DOHH2 (cell line): ENCODE data around the gene ZDHHC1.

Experiments used
- H3F3A ChIP-seq: fragments of 200-600 bp; sonication (generic), shearing (Covaris generic); 2 replicates; pipeline ENCODE4 v1.6.0; 2016; ENCODE audit warnings: antibody characterized with exemption, mild to moderate bottlenecking; ENCODE audit not compliant: control insufficient read depth, insufficient read depth
- H3K27ac ChIP-seq: fragments of 200-600 bp; sonication (generic); 2 replicates; pipeline ENCODE4 v1.5.1; 2014; ENCODE audit warnings: low read depth, mild to moderate bottlenecking, low read length, moderate library complexity
- H3K27me3 ChIP-seq: fragments of 200-600 bp; sonication (generic); 2 replicates; pipeline ENCODE4 v1.6.1; 2014; ENCODE audit warnings: mild to moderate bottlenecking, low read length, mixed read lengths; ENCODE audit not compliant: control insufficient read depth
- H3K36me3 ChIP-seq: fragments of 200-600 bp; sonication (generic); 2 replicates; pipeline ENCODE4 v1.6.1; 2014; ENCODE audit warnings: mild to moderate bottlenecking, low read length, moderate library complexity, mixed read lengths; ENCODE audit not compliant: control insufficient read depth
- H3K4me1 ChIP-seq: fragments of 200-600 bp; sonication (generic); 2 replicates; pipeline ENCODE4 v1.6.1; 2014; ENCODE audit warnings: mild to moderate bottlenecking, low read length, mixed read lengths; ENCODE audit not compliant: control insufficient read depth
- H3K4me2 ChIP-seq: fragments of 200-600 bp; sonication (generic); 2 replicates; pipeline ENCODE4 v1.6.0; 2014; ENCODE audit warnings: mild to moderate bottlenecking, low read length, moderate library complexity
- H3K4me3 ChIP-seq: fragments of 200-600 bp; sonication (generic); 2 replicates; pipeline ENCODE4 v1.5.1; 2014; ENCODE audit warnings: mild to moderate bottlenecking, low read length, mixed read lengths
- H3K79me2 ChIP-seq: fragments of 200-600 bp; sonication (generic); 2 replicates; pipeline ENCODE4 v1.6.1; 2014; ENCODE audit warnings: mild to moderate bottlenecking, low read length, mixed read lengths; ENCODE audit not compliant: control insufficient read depth
- H3K9me2 ChIP-seq: fragments of 200-600 bp; sonication (generic); replicated peaks from 2 replicates; pipeline ENCODE4 v1.6.1; 2014; ENCODE audit warnings: mild to moderate bottlenecking, low read length, mixed read lengths; ENCODE audit not compliant: control insufficient read depth
- H3K9me3 ChIP-seq: fragments of 200-600 bp; sonication (generic); 2 replicates; pipeline ENCODE4 v1.6.1; 2014; ENCODE audit warnings: antibody characterized with exemption, low read length, mixed read lengths; ENCODE audit not compliant: control insufficient read depth, insufficient read depth
- H4K20me1 ChIP-seq: fragments of 200-600 bp; sonication (generic); 2 replicates; pipeline ENCODE4 v1.6.0; 2014; ENCODE audit warnings: low read depth, mild to moderate bottlenecking, antibody characterized with exemption, low read length, moderate library complexity; ENCODE audit not compliant: control insufficient read depth, insufficient read depth
- EZH2phosphoT487 ChIP-seq: fragments of 200-600 bp; sonication (generic); IDR thresholded peaks from 2 replicates; pipeline ENCODE4 v1.6.1; 2017; ENCODE audit warnings: borderline replicate concordance, mild to moderate bottlenecking, antibody characterized with exemption, low read length, moderate library complexity, mixed read lengths
- TF ChIP-seq, protein P1 (sequence below): fragments of 200-600 bp; sonication (generic); IDR thresholded peaks from one replicate; pipeline ENCODE4 v1.5.1; 2014; ENCODE audit warnings: antibody characterized with exemption, mild to moderate bottlenecking, low read depth, low read length; ENCODE audit not compliant: poor library complexity, severe bottlenecking

ZDHHC1 gene

DNA sequence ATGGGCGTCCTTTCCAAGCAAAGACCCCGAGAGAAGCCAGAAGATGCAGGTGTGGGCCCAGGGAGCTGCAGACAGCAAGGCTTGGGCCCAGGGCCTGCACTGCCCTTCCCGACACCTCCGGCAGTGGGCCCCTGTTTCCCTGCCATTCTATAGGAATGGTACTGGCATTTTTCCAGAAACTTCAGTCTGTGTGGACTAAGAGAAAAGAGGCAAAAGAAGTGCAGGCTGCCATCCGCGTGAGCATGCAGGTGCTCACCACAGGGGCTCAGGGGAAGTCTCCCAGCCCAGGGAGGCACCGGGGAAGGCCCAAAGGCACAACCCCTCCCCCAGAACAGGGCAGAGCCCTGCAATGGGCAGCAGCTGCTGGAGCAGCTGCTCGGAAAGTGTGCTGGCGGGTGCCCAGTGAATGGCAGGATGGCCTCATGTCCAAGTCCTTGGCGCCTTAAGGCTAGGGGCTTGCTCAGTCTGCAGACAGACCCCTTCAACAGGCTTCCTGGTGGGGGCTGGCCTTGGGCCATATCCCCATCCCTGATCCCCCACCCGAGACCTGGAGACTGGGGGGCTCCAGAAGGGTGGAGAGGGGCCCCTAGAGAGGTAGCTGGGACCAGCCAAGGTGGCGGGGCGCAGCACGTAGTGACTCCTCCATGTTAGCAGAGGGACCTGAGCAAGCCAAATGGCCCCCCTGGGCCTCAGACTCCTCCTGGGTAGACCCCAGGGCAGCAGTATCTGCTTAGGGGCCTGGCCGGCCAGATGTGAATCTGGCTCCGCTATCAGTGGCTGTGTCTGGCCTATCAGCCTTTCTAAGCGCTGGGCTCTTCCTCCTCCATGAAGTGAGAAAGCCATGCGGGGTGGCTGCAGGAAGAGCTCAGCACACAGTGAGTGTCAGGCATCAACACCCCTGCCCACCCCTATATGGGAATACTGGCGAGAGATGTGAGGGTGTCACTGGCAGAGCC, 16.2 kb downstream of the ZDHHC1 start:
- no peak overlapping the region for H3K27ac ChIP-seq
- H4K20me1 ChIP-seq = no peaks in the 10 kb centered on the region
- H3K9me3 ChIP-seq = no peaks in the 10 kb centered on the region
- no peak overlapping the region for H3K4me3 ChIP-seq
- no peaks in the 10 kb centered on the region for H3K4me1 ChIP-seq
- no peaks in the 10 kb centered on the region for H3F3A ChIP-seq
- peaks cover 10% of the 10 kb centered on the region for H3K27me3 ChIP-seq
- no peak overlapping the region for H3K4me2 ChIP-seq
- no peaks in the 10 kb centered on the region for H3K79me2 ChIP-seq
- no peaks in the 10 kb centered on the region for H3K36me3 ChIP-seq
- TF ChIP-seq, protein P1, sequence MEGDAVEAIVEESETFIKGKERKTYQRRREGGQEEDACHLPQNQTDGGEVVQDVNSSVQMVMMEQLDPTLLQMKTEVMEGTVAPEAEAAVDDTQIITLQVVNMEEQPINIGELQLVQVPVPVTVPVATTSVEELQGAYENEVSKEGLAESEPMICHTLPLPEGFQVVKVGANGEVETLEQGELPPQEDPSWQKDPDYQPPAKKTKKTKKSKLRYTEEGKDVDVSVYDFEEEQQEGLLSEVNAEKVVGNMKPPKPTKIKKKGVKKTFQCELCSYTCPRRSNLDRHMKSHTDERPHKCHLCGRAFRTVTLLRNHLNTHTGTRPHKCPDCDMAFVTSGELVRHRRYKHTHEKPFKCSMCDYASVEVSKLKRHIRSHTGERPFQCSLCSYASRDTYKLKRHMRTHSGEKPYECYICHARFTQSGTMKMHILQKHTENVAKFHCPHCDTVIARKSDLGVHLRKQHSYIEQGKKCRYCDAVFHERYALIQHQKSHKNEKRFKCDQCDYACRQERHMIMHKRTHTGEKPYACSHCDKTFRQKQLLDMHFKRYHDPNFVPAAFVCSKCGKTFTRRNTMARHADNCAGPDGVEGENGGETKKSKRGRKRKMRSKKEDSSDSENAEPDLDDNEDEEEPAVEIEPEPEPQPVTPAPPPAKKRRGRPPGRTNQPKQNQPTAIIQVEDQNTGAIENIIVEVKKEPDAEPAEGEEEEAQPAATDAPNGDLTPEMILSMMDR = peak; percentile 40
- TF ChIP-seq EZH2phosphoT487 = no peak
- no peaks in the 10 kb centered on the region for H3K9me2 ChIP-seq

DNA sequence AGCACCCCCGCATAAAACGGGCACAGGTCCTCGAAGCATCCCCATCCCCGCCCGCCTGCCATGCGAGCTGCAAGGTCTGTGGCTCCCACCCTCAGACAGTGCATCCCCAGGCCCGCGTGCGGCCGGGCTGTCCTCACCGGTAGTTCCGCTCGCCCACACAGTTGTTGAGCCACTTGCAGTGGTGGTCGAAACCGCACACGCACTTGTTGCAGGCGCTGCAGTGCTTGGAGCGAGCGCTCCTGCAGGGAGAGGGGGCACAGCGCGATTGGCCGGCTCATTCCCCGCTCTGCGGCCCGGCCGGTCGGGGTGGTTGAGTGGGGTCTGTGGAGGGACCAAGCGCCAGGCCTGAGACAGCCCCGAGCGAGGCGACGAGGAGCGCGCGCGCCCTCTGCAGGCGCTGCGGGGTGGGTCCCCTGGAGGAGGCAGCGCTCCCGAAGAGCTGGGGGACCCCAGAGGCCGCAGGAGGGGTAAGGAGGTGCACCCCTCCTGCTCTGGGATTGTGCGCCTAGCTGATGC, 17.0 kb downstream of the ZDHHC1 start:
- no peaks in the 10 kb centered on the region for H3K4me1 ChIP-seq
- H3K79me2 ChIP-seq = no peaks in the 10 kb centered on the region
- H3K4me2 ChIP-seq = no peak overlapping the region
- no peaks in the 10 kb centered on the region for H3K9me3 ChIP-seq
- no peak overlapping the region for H3K27ac ChIP-seq
- TF ChIP-seq EZH2phosphoT487 = no peak
- TF ChIP-seq, protein P1 = peak; percentile 90
- H3K36me3 ChIP-seq = no peaks in the 10 kb centered on the region
- H3K9me2 ChIP-seq = no peaks in the 10 kb centered on the region
- no peak overlapping the region for H3K4me3 ChIP-seq
- H4K20me1 ChIP-seq = no peaks in the 10 kb centered on the region
- H3K27me3 ChIP-seq = peaks cover 15% of the 10 kb centered on the region
- no peaks in the 10 kb centered on the region for H3F3A ChIP-seq

DNA sequence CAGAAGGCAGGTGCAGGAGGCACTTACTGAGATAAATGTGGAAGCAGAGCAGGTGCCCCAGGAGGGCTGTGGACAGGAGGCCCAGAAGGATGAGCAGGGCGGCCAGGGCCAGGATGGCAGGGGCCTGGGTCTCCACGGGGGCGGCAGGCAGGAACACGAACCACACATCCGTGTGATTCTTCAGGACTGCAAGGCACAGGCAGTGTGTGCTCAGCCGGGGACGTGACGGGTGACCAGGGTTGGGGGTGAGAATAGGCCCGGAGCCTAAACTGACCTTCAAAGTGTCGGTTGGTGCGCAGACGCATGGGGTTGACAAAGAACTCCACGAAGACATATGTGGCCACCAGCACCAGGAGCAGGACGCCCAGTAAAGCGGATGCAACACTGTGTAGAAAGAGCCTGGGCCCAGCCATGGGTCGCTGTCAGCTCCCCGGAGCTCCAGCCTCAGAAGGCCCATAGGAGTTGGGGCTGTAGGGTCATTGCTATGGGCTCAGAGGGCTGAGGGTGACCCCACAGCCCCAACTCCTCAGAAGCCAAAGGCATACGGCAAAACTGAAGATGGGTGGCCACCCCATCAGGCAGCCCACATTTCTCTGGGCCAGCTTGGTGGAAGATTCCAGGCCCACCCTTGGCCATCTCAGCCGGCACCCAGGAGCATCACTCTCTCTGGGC, 17.6 kb downstream of the ZDHHC1 start:
- Histone ChIP-seq H3K79me2 (no peaks in the 10 kb centered on the region), H3K4me1 (no peaks in the 10 kb centered on the region), H3K27me3 (peaks cover 21% of the 10 kb centered on the region), H4K20me1 (no peaks in the 10 kb centered on the region), H3K27ac (no peak overlapping the region), H3K9me2 (no peaks in the 10 kb centered on the region), H3K36me3 (no peaks in the 10 kb centered on the region), H3K9me3 (no peaks in the 10 kb centered on the region), H3K4me2 (no peak overlapping the region), H3K4me3 (no peak overlapping the region), H3F3A (no peaks in the 10 kb centered on the region)
- TF ChIP-seq, protein P1 = no peak
- TF ChIP-seq EZH2phosphoT487 = no peak
